Endothelial cell of umbilical vein (primary cell): ENCODE data around the gene NDUFAF8. TPM values are rescaled to one million over a fixed set of nuclear protein-coding genes. Genes with fewer than 3 reads are reported as not detected.

Experiments
- BruUV-seq: library from RNA; stranded (reverse); fragments of 400-500 nt; replicated peaks from 2 replicates; lab custom pipeline; 2021; lab: Mats Ljungman, UMichigan
- CTCF ChIA-PET: fragments of 300-600, 350-600 bp; sonication (Branson Sonifier 250); formaldehyde crosslinking; loops from one replicate; lab custom pipeline; 2021; ENCODE audit warnings: antibody characterized with exemption, inconsistent platforms; lab: Charles Lee
- POLR2A ChIA-PET: fragments of 300-600, 350-600 bp; sonication (Branson Sonifier 250); formaldehyde crosslinking; loops from one replicate; lab custom pipeline; 2021; ENCODE audit warnings: antibody characterized with exemption, inconsistent platforms; lab: Charles Lee
- DNase-seq: peaks from one replicate; pipeline ENCODE4 v3.0.0-alpha.2; 2011; ENCODE audit warnings: low read depth, low spot score
- FAIRE-seq: peaks from 2 replicates; lab custom pipeline; 2011; peaks lifted over from hg19 to GRCh38; lab: Jason Lieb, UNC
- H2AFZ ChIP-seq: 2 replicates; pipeline ENCODE4 v1.6.0; 2012; ENCODE audit warnings: low read depth, low read length, control low read depth, inconsistent platforms
- H3K27ac ChIP-seq: 2 replicates; pipeline ENCODE4 v1.5.1; 2011; ENCODE audit warnings: low read depth, mild to moderate bottlenecking, control low read depth, low read length, moderate library complexity; ENCODE audit not compliant: insufficient read depth
- H3K27me3 ChIP-seq, 2 experiments: 2 replicates each; pipeline versions ENCODE4 v1.6.0 to v1.6.1; 2011; ENCODE audit warnings: low read length in 2 of 2, mixed read lengths in 1 of 2; ENCODE audit not compliant: control insufficient read depth in 2 of 2, insufficient read depth in 2 of 2
- H3K36me3 ChIP-seq, 2 experiments: 2 replicates in 1 of 2; 3 replicates in 1 of 2; pipeline ENCODE4 v1.5.1; 2011; ENCODE audit warnings: low read length in 2 of 2, mild to moderate bottlenecking in 1 of 2, moderate library complexity in 1 of 2; ENCODE audit not compliant: control insufficient read depth in 2 of 2, insufficient read depth in 2 of 2; ENCODE audit errors: extremely low read depth in 1 of 2
- H3K4me1 ChIP-seq: 3 replicates; pipeline ENCODE4 v1.5.1; 2011; ENCODE audit warnings: mild to moderate bottlenecking, low read length; ENCODE audit not compliant: control insufficient read depth, insufficient read depth; ENCODE audit errors: extremely low read depth
- H3K4me2 ChIP-seq: 2 replicates; pipeline ENCODE4 v1.6.1; 2011; ENCODE audit warnings: low read length, control low read depth, mixed read lengths; ENCODE audit not compliant: insufficient read depth
- H3K4me3 ChIP-seq, 3 experiments: fragments of 200-600 bp in 1 of 3; sonication (generic), shearing (Covaris generic) in 1 of 3; replicated peaks in 1 of 3; 2 replicates each; pipeline ENCODE4 v1.5.1; 2011 to 2016; ENCODE audit warnings: control low read depth in 3 of 3, low read length in 3 of 3, mild to moderate bottlenecking in 2 of 3, inconsistent platforms in 1 of 3, low read depth in 1 of 3, moderate library complexity in 1 of 3; ENCODE audit not compliant: insufficient read depth in 1 of 3
- H3K79me2 ChIP-seq: 2 replicates; pipeline ENCODE4 v1.6.0; 2012; ENCODE audit warnings: low read length, inconsistent platforms; ENCODE audit not compliant: control insufficient read depth, insufficient read depth
- H3K9ac ChIP-seq: replicated peaks from 2 replicates; pipeline ENCODE3; 2011; ENCODE audit warnings: low read length, control low read depth; ENCODE audit not compliant: insufficient read depth; ENCODE audit errors: extremely low read depth
- H3K9me1 ChIP-seq: replicated peaks from 3 replicates; pipeline ENCODE4 v1.6.0; 2011; ENCODE audit warnings: mild to moderate bottlenecking, low read length; ENCODE audit not compliant: control insufficient read depth, insufficient read depth; ENCODE audit errors: extremely low read depth
- H3K9me3 ChIP-seq: replicated peaks from 2 replicates; pipeline ENCODE4 v1.5.1; 2012; ENCODE audit warnings: low read length, inconsistent platforms; ENCODE audit not compliant: control insufficient read depth, insufficient read depth
- H4K20me1 ChIP-seq: replicated peaks from 2 replicates; pipeline ENCODE3; 2011; ENCODE audit warnings: mild to moderate bottlenecking, low read length; ENCODE audit not compliant: control insufficient read depth, insufficient read depth; ENCODE audit errors: extremely low read depth
- EZH2 ChIP-seq: IDR thresholded peaks from 2 replicates; pipeline ENCODE4 v1.6.1; 2012; ENCODE audit warnings: borderline replicate concordance, low read depth, mild to moderate bottlenecking, moderate library complexity, low read length, inconsistent platforms; ENCODE audit not compliant: severe bottlenecking
- FOS ChIP-seq: IDR thresholded peaks from 2 replicates; pipeline ENCODE4 v1.6.1; 2011; ENCODE audit warnings: mild to moderate bottlenecking, low read length, moderate library complexity, borderline replicate concordance; ENCODE audit not compliant: insufficient read depth
- GATA2 ChIP-seq: IDR thresholded peaks from 2 replicates; pipeline ENCODE4 v1.7.0; 2011; ENCODE audit warnings: low read depth, mild to moderate bottlenecking, moderate library complexity, mixed read lengths, low read length; ENCODE audit not compliant: insufficient read length, insufficient read depth
- JUN ChIP-seq: IDR thresholded peaks from 2 replicates; pipeline ENCODE4 v1.6.1; 2011; ENCODE audit warnings: borderline replicate concordance, low read depth; ENCODE audit not compliant: insufficient read length, insufficient read depth
- MYC ChIP-seq: IDR thresholded peaks from one replicate; pipeline ENCODE4 v1.6.1; 2011; ENCODE audit warnings: mild to moderate bottlenecking, low read depth, low read length
- POLR2A ChIP-seq: IDR thresholded peaks from 2 replicates; pipeline ENCODE4 v1.6.1; 2012; ENCODE audit warnings: low read depth, mild to moderate bottlenecking, control low read depth, low read length
- POLR2AphosphoS5 ChIP-seq: IDR thresholded peaks from 2 replicates; pipeline ENCODE4 v1.6.1; 2012; ENCODE audit warnings: low read depth, mild to moderate bottlenecking, control low read depth, low read length, moderate library complexity; ENCODE audit not compliant: insufficient read depth
- dilution Hi-C: fragments of 300-500 bp; cut with MboI; formaldehyde crosslinking; loops from one replicate; pipeline ENCODE4 v1.15.0; 2019; ENCODE audit warnings: low sequenced_read_pairs; ENCODE audit not compliant: extremely low pct_ligation_motif_present
- intact Hi-C: fragments of 100-400 bp; cut with micrococcal nuclease; formaldehyde crosslinking; loops from one replicate; pipeline ENCODE4 v1.10.0; 2022
- polyA plus RNA-seq, 4 experiments: library from polyadenylated mRNA; depleted of rRNA in 3 of 4; stranded (reverse) in 3 of 4; unstranded in 1 of 4; fragments of >200 nt; gene quantifications; 2 replicates each; pipeline versions ENCODE4 v1.2.1 to v1.2.3, GENCODE V29; 2011 to 2012; ENCODE audit warnings: missing spikeins in 1 of 4
- total RNA-seq: library from RNA; stranded (reverse); gene quantifications from 2 replicates; pipeline ENCODE4 v1.2.3, GENCODE V29; 2021
- TF ChIP-seq, protein P1 (sequence below): IDR thresholded peaks from 2 replicates; pipeline ENCODE4 v1.6.1; 2011; ENCODE audit not compliant: insufficient read depth, insufficient read length
- TF ChIP-seq, protein P2 (sequence below), 2 donors: IDR thresholded peaks; 1 replicate in 1 of 2; 2 replicates in 1 of 2; pipeline ENCODE4 v1.5.1; 2011; ENCODE audit warnings: low read length in 2 of 2, mild to moderate bottlenecking in 2 of 2, moderate library complexity in 2 of 2, control low read depth in 1 of 2, inconsistent platforms in 1 of 2, low read depth in 1 of 2; ENCODE audit not compliant: insufficient read depth in 1 of 2; ENCODE audit errors: extremely low read depth in 1 of 2

Gene NDUFAF8
- total and polyA plus RNA-seq, 2 donors (not counting 3 experiments of a cell fraction or from before 2014, with no cell fraction given) = 61.5 to 83.9 TPM

DNA sequence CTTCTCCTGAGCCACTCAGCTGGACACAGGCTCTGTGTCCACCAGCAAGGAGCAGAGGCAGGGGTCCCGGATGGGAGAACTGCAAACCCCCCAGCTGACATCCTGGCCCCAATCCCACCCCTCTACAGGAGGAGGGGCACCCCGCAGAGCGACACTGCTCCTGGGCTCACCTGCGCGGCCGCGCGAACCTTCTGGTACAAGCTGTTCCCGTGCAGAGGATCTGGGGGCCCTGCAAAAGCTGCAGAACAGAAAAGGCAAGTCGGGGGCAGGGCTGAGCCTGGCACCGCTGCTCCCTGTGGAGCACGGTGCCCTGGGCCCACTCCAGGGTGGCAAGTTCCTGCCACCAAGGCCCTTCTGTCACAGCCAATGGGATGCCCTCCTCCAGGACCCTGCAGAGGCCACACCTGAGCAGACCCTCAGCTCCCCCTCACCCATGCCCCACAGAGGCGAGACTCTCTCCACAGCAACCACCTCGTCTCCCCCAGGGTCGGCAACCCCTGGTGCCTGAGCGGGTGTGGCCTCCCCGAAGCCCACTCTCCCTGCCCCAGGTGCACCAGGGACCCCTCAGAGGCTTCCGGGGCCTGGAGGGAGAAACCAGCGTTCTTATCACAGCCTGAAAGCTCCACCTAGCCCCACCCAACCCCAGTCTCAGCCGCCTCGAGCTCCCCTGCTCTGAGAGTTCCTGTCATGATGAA lies 5.2 kb upstream of the NDUFAF8 start:
- intact Hi-C loops = no loop called here
- Histone ChIP-seq H3K9me1 (no peaks in the 10 kb centered on the region), H3K9ac (no peak overlapping the region), H4K20me1 (no peaks in the 10 kb centered on the region), H3K27ac (no peak overlapping the region), H3K79me2 (peaks cover 5% of the 10 kb centered on the region), H3K4me2 (no peak overlapping the region), H3K27me3 (no peaks in the 10 kb centered on the region), H3K9me3 (no peaks in the 10 kb centered on the region), H3K36me3 (peaks cover 0 to 39% of the 10 kb centered on the region in 2 experiments), H3K4me1 (no peaks in the 10 kb centered on the region), H3K4me3 (no peak overlapping the region), H2AFZ (no peak overlapping the region)
- no TSS peak for BruUV-seq
- FAIRE-seq (no peak), DNase-seq (no peak)
- ChIA-PET CTCF (no interaction called here), POLR2A (no interaction called here)
- TF ChIP-seq JUN (no peak), EZH2 (no peak), POLR2AphosphoS5 (no peak), FOS (no peak), MYC (no peak), POLR2A (no peak), GATA2 (no peak)
- TF ChIP-seq, protein P1, sequence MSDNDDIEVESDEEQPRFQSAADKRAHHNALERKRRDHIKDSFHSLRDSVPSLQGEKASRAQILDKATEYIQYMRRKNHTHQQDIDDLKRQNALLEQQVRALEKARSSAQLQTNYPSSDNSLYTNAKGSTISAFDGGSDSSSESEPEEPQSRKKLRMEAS = no peak
- TF ChIP-seq, protein P2, sequence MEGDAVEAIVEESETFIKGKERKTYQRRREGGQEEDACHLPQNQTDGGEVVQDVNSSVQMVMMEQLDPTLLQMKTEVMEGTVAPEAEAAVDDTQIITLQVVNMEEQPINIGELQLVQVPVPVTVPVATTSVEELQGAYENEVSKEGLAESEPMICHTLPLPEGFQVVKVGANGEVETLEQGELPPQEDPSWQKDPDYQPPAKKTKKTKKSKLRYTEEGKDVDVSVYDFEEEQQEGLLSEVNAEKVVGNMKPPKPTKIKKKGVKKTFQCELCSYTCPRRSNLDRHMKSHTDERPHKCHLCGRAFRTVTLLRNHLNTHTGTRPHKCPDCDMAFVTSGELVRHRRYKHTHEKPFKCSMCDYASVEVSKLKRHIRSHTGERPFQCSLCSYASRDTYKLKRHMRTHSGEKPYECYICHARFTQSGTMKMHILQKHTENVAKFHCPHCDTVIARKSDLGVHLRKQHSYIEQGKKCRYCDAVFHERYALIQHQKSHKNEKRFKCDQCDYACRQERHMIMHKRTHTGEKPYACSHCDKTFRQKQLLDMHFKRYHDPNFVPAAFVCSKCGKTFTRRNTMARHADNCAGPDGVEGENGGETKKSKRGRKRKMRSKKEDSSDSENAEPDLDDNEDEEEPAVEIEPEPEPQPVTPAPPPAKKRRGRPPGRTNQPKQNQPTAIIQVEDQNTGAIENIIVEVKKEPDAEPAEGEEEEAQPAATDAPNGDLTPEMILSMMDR (IDR thresholded peaks at IDR 0.05; ENCODE audit: extremely low read depth in 1 of 2, insufficient read depth in 1 of 2, low read depth in 1 of 2, low read length in 2 of 2) = no peak
- dilution Hi-C loops = no loop called here
